IMR-90 (cell line): ENCODE measurements around the gene DCAF17. TPM values are rescaled to one million over a fixed set of nuclear protein-coding genes. Genes with fewer than 3 reads are reported as not detected.

Experiments used
- ATAC-seq: fragments of 200-7000 bp; cut with Tn5 transposase; 2 replicates; pipeline ENCODE4 v1.9.1; 2020; ENCODE audit warnings: low read depth, mild to moderate bottlenecking, moderate library complexity
- BruUV-seq: library from RNA; stranded (reverse); fragments of 400-500 nt; replicated peaks from 2 replicates; lab custom pipeline; 2021; lab: Mats Ljungman, UMichigan
- CTCF ChIA-PET: fragments of 300-600 bp; formaldehyde crosslinking; extraction: SDS; loops from one replicate; lab custom pipeline; 2021; ENCODE audit warnings: antibody characterized with exemption; lab: Yijun Ruan, JAX
- POLR2A ChIA-PET: fragments of 300-600 bp; sonication (Branson Sonifier 250); formaldehyde crosslinking; loops from one replicate; lab custom pipeline; 2022; ENCODE audit warnings: antibody characterized with exemption; ENCODE audit not compliant: unreplicated experiment; lab: Charles Lee
- DNase-seq: peaks from one replicate; pipeline ENCODE4 v3.0.0; 2013
- H2AFZ ChIP-seq: replicated peaks from 2 replicates; pipeline ENCODE3; 2013; ENCODE audit warnings: low read length, mild to moderate bottlenecking; ENCODE audit not compliant: poor library complexity
- H2AK5ac ChIP-seq: 2 replicates; pipeline ENCODE4 v1.6.1; 2013; ENCODE audit warnings: low read depth, low read length, inconsistent platforms
- H2AK9ac ChIP-seq: replicated peaks from 2 replicates; pipeline ENCODE3; 2013; ENCODE audit warnings: mild to moderate bottlenecking, low read depth, low read length, moderate library complexity; ENCODE audit not compliant: poor library complexity
- H2BK120ac ChIP-seq: 2 replicates; pipeline ENCODE4 v1.6.1; 2013; ENCODE audit warnings: low read depth, low read length, inconsistent platforms
- H2BK15ac ChIP-seq: 3 replicates; pipeline ENCODE4 v1.6.1; 2013; ENCODE audit warnings: low read depth, low read length, inconsistent platforms
- H2BK20ac ChIP-seq: 2 replicates; pipeline ENCODE4 v1.6.1; 2013; ENCODE audit warnings: low read depth, mild to moderate bottlenecking, inconsistent platforms, low read length, moderate library complexity
- H2BK5ac ChIP-seq: 2 replicates; pipeline ENCODE4 v1.6.1; 2013; ENCODE audit warnings: mild to moderate bottlenecking, low read depth, low read length, inconsistent platforms; ENCODE audit not compliant: poor library complexity, severe bottlenecking
- H3K14ac ChIP-seq: replicated peaks from 2 replicates; pipeline ENCODE4 v1.6.1; 2013; ENCODE audit warnings: low read depth, low read length, inconsistent platforms
- H3K18ac ChIP-seq: 2 replicates; pipeline ENCODE4 v1.6.1; 2013; ENCODE audit warnings: low read depth, low read length, control low read depth
- H3K23ac ChIP-seq: 2 replicates; pipeline ENCODE4 v1.6.1; 2013; ENCODE audit warnings: low read depth, low read length, inconsistent platforms
- H3K27ac ChIP-seq: 2 replicates; pipeline ENCODE4 v1.5.1; 2013; ENCODE audit warnings: mild to moderate bottlenecking, control low read depth, low read length; ENCODE audit not compliant: insufficient read depth
- H3K27me3 ChIP-seq: 2 replicates; pipeline ENCODE4 v1.6.1; 2013; ENCODE audit warnings: low read length; ENCODE audit not compliant: control insufficient read depth, insufficient read depth
- H3K36me3 ChIP-seq: 2 replicates; pipeline ENCODE4 v1.6.1; 2013; ENCODE audit warnings: low read length, mixed read lengths; ENCODE audit not compliant: control insufficient read depth, insufficient read depth
- H3K4ac ChIP-seq: 2 replicates; pipeline ENCODE4 v1.6.1; 2013; ENCODE audit warnings: low read depth, low read length, inconsistent platforms
- H3K4me1 ChIP-seq: 2 replicates; pipeline ENCODE4 v1.6.1; 2013; ENCODE audit warnings: low read length, mixed read lengths; ENCODE audit not compliant: control insufficient read depth, insufficient read depth
- H3K4me2 ChIP-seq: 2 replicates; pipeline ENCODE4 v1.6.1; 2013; ENCODE audit warnings: low read depth, mild to moderate bottlenecking, control low read depth, low read length, moderate library complexity
- H3K4me3 ChIP-seq: 2 replicates; pipeline ENCODE4 v1.5.1; 2013; ENCODE audit warnings: low read depth, mild to moderate bottlenecking, control low read depth, low read length, moderate library complexity; ENCODE audit not compliant: insufficient read depth
- H3K56ac ChIP-seq: 2 replicates; pipeline ENCODE4 v1.6.1; 2013; ENCODE audit warnings: low read length, inconsistent platforms; ENCODE audit not compliant: insufficient read depth; ENCODE audit errors: extremely low read depth
- H3K79me1 ChIP-seq, 2 experiments: 2 replicates each; pipeline ENCODE4 v1.6.1; 2013; ENCODE audit warnings: low read length in 2 of 2, inconsistent platforms in 1 of 2, low read depth in 1 of 2
- H3K9ac ChIP-seq: 2 replicates; pipeline ENCODE4 v1.6.1; 2013; ENCODE audit warnings: low read depth, low read length, control low read depth
- H3K9me1 ChIP-seq: 2 replicates; pipeline ENCODE4 v1.6.1; 2013; ENCODE audit warnings: low read length, inconsistent platforms; ENCODE audit not compliant: insufficient read depth
- H3K9me3 ChIP-seq: 2 replicates; pipeline ENCODE4 v1.6.1; 2013; ENCODE audit warnings: low read length; ENCODE audit not compliant: control insufficient read depth, insufficient read depth
- H4K20me1 ChIP-seq: 2 replicates; pipeline ENCODE4 v1.6.1; 2013; ENCODE audit warnings: low read length, inconsistent platforms; ENCODE audit not compliant: insufficient read depth
- H4K5ac ChIP-seq: 2 replicates; pipeline ENCODE4 v1.6.1; 2013; ENCODE audit warnings: mild to moderate bottlenecking, low read depth, low read length, control low read depth
- H4K8ac ChIP-seq, 2 experiments: 2 replicates each; pipeline ENCODE4 v1.6.1; 2013; ENCODE audit warnings: low read depth in 2 of 2, low read length in 2 of 2, control low read depth in 1 of 2, inconsistent platforms in 1 of 2
- H4K91ac ChIP-seq: 2 replicates; pipeline ENCODE4 v1.6.1; 2013; ENCODE audit warnings: low read depth, low read length, inconsistent platforms; ENCODE audit not compliant: insufficient read depth
- BHLHE40 ChIP-seq: fragments of 150-350 bp; IDR thresholded peaks from 2 replicates; pipeline ENCODE4 v1.6.1; 2016; ENCODE audit warnings: mild to moderate bottlenecking, low read depth, low read length
- CEBPB ChIP-seq: IDR thresholded peaks from 2 replicates; pipeline ENCODE4 v1.6.1; 2012; ENCODE audit warnings: low read depth, low read length, improper control_type of control experiment
- CHD1 ChIP-seq: IDR thresholded peaks from 2 replicates; pipeline ENCODE4 v1.6.1; 2012; ENCODE audit warnings: low read depth, low read length, improper control_type of control experiment
- ELK1 ChIP-seq: fragments of 150-350 bp; IDR thresholded peaks from 2 replicates; pipeline ENCODE4 v1.6.1; 2016; ENCODE audit warnings: low read depth, mild to moderate bottlenecking, low read length, moderate library complexity, borderline replicate concordance
- FOS ChIP-seq: fragments of 150-350 bp; IDR thresholded peaks from 2 replicates; pipeline ENCODE4 v1.6.1; 2016; ENCODE audit warnings: low read depth, low read length
- MAFK ChIP-seq: IDR thresholded peaks from 2 replicates; pipeline ENCODE4 v1.6.1; 2012; ENCODE audit warnings: low read depth, low read length, improper control_type of control experiment
- MAZ ChIP-seq: IDR thresholded peaks from 2 replicates; pipeline ENCODE4 v1.6.1; 2012; ENCODE audit warnings: low read depth, mild to moderate bottlenecking, low read length, improper control_type of control experiment, moderate library complexity, borderline replicate concordance
- MXI1 ChIP-seq: IDR thresholded peaks from 2 replicates; pipeline ENCODE4 v1.6.1; 2012; ENCODE audit warnings: low read depth, mild to moderate bottlenecking, low read length, moderate library complexity, borderline replicate concordance
- NFE2L2 ChIP-seq: fragments of 150-350 bp; IDR thresholded peaks from 2 replicates; pipeline ENCODE4 v1.6.1; 2016; ENCODE audit warnings: low read depth, mild to moderate bottlenecking, low read length
- POLR2A ChIP-seq: IDR thresholded peaks from 2 replicates; pipeline ENCODE4 v1.6.1; 2012; ENCODE audit warnings: mild to moderate bottlenecking, low read depth, low read length
- RAD21 ChIP-seq: IDR thresholded peaks from 2 replicates; pipeline ENCODE4 v1.6.1; 2012; ENCODE audit warnings: low read length, improper control_type of control experiment
- RCOR1 ChIP-seq: IDR thresholded peaks from 2 replicates; pipeline ENCODE4 v1.6.1; 2012; ENCODE audit warnings: mild to moderate bottlenecking, low read length, improper control_type of control experiment; ENCODE audit not compliant: insufficient replicate concordance
- RFX5 ChIP-seq: IDR thresholded peaks from 2 replicates; pipeline ENCODE4 v1.8.0; 2012; ENCODE audit warnings: low read depth, mild to moderate bottlenecking, low read length, moderate library complexity
- SMC3 ChIP-seq: fragments of 150-350 bp; IDR thresholded peaks from 2 replicates; pipeline ENCODE4 v1.6.1; 2016; ENCODE audit warnings: low read depth, mild to moderate bottlenecking, antibody characterized with exemption, low read length, moderate library complexity
- USF2 ChIP-seq: fragments of 150-350 bp; IDR thresholded peaks from 2 replicates; pipeline ENCODE4 v1.6.1; 2017; ENCODE audit warnings: mild to moderate bottlenecking, antibody characterized with exemption, low read length, low read depth
- dilution Hi-C: fragments of 300-500 bp; cut with HindIII; formaldehyde crosslinking; loops from one replicate; pipeline ENCODE4 v1.14.3; 2018; ENCODE audit warnings: low sequenced_read_pairs; ENCODE audit not compliant: unreplicated experiment
- in situ Hi-C: fragments of 300-500 bp; cut with MboI; formaldehyde crosslinking; loops from 3 replicates; pipeline ENCODE4 v1.14.3; 2019; ENCODE audit warnings: low sequenced_read_pairs, inconsistent platforms, mixed read lengths
- intact Hi-C: fragments of 100-400 bp; cut with micrococcal nuclease; formaldehyde crosslinking; loops from 2 replicates; pipeline ENCODE4 v1.10.0; 2022
- polyA plus RNA-seq, 3 experiments: library from polyadenylated mRNA; depleted of rRNA; stranded (reverse); fragments of >200 nt; gene quantifications; 2 replicates each; pipeline ENCODE4 v1.2.3, GENCODE V29; 2012; ENCODE audit warnings: low replicate concordance in 1 of 3
- total RNA-seq: library from RNA; depleted of rRNA; stranded (reverse); fragments of >200 nt; gene quantifications from 2 replicates; pipeline ENCODE4 v1.2.3, GENCODE V29; 2012
- TF ChIP-seq, protein P1 (sequence below): conservative IDR thresholded peaks from 2 replicates; pipeline ENCODE4 v1.5.1; 2012; ENCODE audit warnings: mild to moderate bottlenecking, low read depth, low read length, improper control_type of control experiment

Gene DCAF17
- total and polyA plus RNA-seq, 2 of the 4 experiments (the other 2 are of a cell fraction), result 6.7 to 13.1 TPM

- TF ChIP-seq MAZ (no peak), SMC3 (no peak), BHLHE40 (no peak), ELK1 (no peak), CHD1 (no peak), MXI1 (no peak), MAFK (no peak), NFE2L2 (no peak), USF2 (no peak), RFX5 (no peak), RAD21 (no peak), POLR2A (no peak), FOS (no peak), RCOR1 (no peak), CEBPB (no peak)
- TF ChIP-seq, protein P1, sequence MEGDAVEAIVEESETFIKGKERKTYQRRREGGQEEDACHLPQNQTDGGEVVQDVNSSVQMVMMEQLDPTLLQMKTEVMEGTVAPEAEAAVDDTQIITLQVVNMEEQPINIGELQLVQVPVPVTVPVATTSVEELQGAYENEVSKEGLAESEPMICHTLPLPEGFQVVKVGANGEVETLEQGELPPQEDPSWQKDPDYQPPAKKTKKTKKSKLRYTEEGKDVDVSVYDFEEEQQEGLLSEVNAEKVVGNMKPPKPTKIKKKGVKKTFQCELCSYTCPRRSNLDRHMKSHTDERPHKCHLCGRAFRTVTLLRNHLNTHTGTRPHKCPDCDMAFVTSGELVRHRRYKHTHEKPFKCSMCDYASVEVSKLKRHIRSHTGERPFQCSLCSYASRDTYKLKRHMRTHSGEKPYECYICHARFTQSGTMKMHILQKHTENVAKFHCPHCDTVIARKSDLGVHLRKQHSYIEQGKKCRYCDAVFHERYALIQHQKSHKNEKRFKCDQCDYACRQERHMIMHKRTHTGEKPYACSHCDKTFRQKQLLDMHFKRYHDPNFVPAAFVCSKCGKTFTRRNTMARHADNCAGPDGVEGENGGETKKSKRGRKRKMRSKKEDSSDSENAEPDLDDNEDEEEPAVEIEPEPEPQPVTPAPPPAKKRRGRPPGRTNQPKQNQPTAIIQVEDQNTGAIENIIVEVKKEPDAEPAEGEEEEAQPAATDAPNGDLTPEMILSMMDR, result no peak
- H3K23ac ChIP-seq, result no peak overlapping the region
- H4K5ac ChIP-seq, result no peak overlapping the region
- H3K9me3 ChIP-seq, result no peaks in the 10 kb centered on the region
- POLR2A ChIA-PET, result no interaction called here
- H4K8ac ChIP-seq, result no peak overlapping the region
- H3K4me2 ChIP-seq, result no peak overlapping the region
- DNase-seq, result no peak
- H3K56ac ChIP-seq, result no peak overlapping the region
- H3K27ac ChIP-seq, result no peak overlapping the region
- 0 out of 4 replicates have a peak, but pooled peaks cover 0 to 4% of the 10 kb centered on the region in 2 experiments for H3K79me1 ChIP-seq
- CTCF ChIA-PET, result interaction anchor here (0.6 kb wide), 1 partner anchor 11 kb away, joined by 4 read pairs; no protein-coding TSS in a partner anchor
- H4K20me1 ChIP-seq, result no peaks in the 10 kb centered on the region
- H3K4ac ChIP-seq, result no peak overlapping the region
- no peak for ATAC-seq
- intact Hi-C loops, result no loop called here
- no peak overlapping the region for H3K4me3 ChIP-seq
- no peak overlapping the region for H3K9ac ChIP-seq
- H2BK20ac ChIP-seq, result no peak overlapping the region
- no peak overlapping the region for H2AFZ ChIP-seq
- no peak overlapping the region for H2AK9ac ChIP-seq
- no peak overlapping the region for H2AK5ac ChIP-seq
- no peak overlapping the region for H2BK15ac ChIP-seq
- no peak overlapping the region for H3K14ac ChIP-seq
- no TSS peak for BruUV-seq
- no peak overlapping the region for H4K91ac ChIP-seq
- H3K18ac ChIP-seq, result no peak overlapping the region
- no peak overlapping the region for H2BK5ac ChIP-seq
- H3K4me1 ChIP-seq, result no peaks in the 10 kb centered on the region
- no peaks in the 10 kb centered on the region for H3K9me1 ChIP-seq
- in situ Hi-C loops, result no loop called here
- H3K36me3 ChIP-seq, result peaks cover 8% of the 10 kb centered on the region
- H2BK120ac ChIP-seq, result no peak overlapping the region
- H3K27me3 ChIP-seq, result no peaks in the 10 kb centered on the region
- dilution Hi-C loops, result no loop called here
Observed at GRCh38 chr2:171459498-171459897, 25.5 kb downstream of the DCAF17 start.
